HepG2 (cell line): Measurements from ENCODE around the gene FAM25C. TPM values are rescaled to one million over a fixed set of nuclear protein-coding genes. Genes with fewer than 3 reads are reported as not detected.
"Not testable (repeated sequence)": the region's sequence is repeated elsewhere in the genome, so short reads cannot be mapped to it uniquely, and the experiment has no call there.

Experiments
- ATAC-seq: fragments of 200-7000 bp; cut with Tn5 transposase; 3 replicates; pipeline ENCODE4 v1.9.1; 2020; ENCODE audit warnings: mild to moderate bottlenecking, moderate library complexity
- BruUV-seq: library from RNA; stranded (reverse); fragments of 400-500 nt; replicated peaks from 2 replicates; lab custom pipeline; 2021; lab: Mats Ljungman, UMichigan
- CTCF ChIA-PET: fragments of 300-600 bp; formaldehyde crosslinking; extraction: SDS; loops from one replicate; lab custom pipeline; 2021; ENCODE audit warnings: low total read pairs, inconsistent platforms, low intra/inter-chr PET ratio; lab: Yijun Ruan, JAX
- POLR2A ChIA-PET: fragments of 350-600 bp; sonication (Branson Sonifier 250); formaldehyde crosslinking; loops from one replicate; lab custom pipeline; 2020; ENCODE audit warnings: antibody characterized with exemption, inconsistent platforms; lab: Yijun Ruan, JAX
- DNase-seq: peaks from one replicate; pipeline ENCODE4 v3.0.0-alpha.2; 2015; ENCODE audit warnings: low spot score
- FAIRE-seq: peaks from 3 replicates; lab custom pipeline; 2011; peaks lifted over from hg19 to GRCh38; lab: Jason Lieb, UNC
- H2AFZ ChIP-seq: one replicate; pipeline ENCODE4 v1.6.1; 2011; ENCODE audit warnings: low read length, inconsistent platforms
- H3K27ac ChIP-seq: fragments of 300-600 bp; 3 replicates; pipeline ENCODE4 v1.8.0; 2011; ENCODE audit warnings: mixed run types, mild to moderate bottlenecking, mixed read lengths, low read length, inconsistent platforms; ENCODE audit not compliant: insufficient read depth; ENCODE audit errors: extremely low read length
- H3K27me3 ChIP-seq, 2 experiments: fragments of 200-600 bp in 1 of 2; 2 replicates in 1 of 2; 3 replicates in 1 of 2; pipeline versions ENCODE4 v1.6.0 to v1.8.0; 2011; ENCODE audit warnings: low read length in 2 of 2, mild to moderate bottlenecking in 2 of 2, moderate library complexity in 2 of 2, inconsistent platforms in 1 of 2; ENCODE audit not compliant: insufficient read depth in 2 of 2, control insufficient read depth in 1 of 2
- H3K36me3 ChIP-seq, 2 experiments: fragments of 200-600 bp in 1 of 2; replicated peaks in 1 of 2; 2 replicates in 1 of 2; 3 replicates in 1 of 2; pipeline versions ENCODE4 v1.5.1 to v1.8.0; 2011; ENCODE audit warnings: low read length in 2 of 2, inconsistent platforms in 1 of 2; ENCODE audit not compliant: insufficient read depth in 2 of 2, control insufficient read depth in 1 of 2
- H3K4me1 ChIP-seq: 2 replicates; pipeline ENCODE4 v1.5.1; 2012; ENCODE audit warnings: low read length, inconsistent platforms; ENCODE audit not compliant: insufficient read depth
- H3K4me2 ChIP-seq: 2 replicates; pipeline ENCODE4 v1.6.0; 2011; ENCODE audit warnings: low read depth, low read length, inconsistent platforms
- H3K4me3 ChIP-seq, 3 experiments: fragments of 200-600 bp in 1 of 3; sonication (generic), shearing (Covaris generic) in 1 of 3; replicated peaks in 1 of 3; 2 replicates each; pipeline ENCODE4 v1.5.1; 2011 to 2016; ENCODE audit warnings: low read length in 3 of 3, inconsistent platforms in 2 of 3, low read depth in 2 of 3, mild to moderate bottlenecking in 2 of 3, control low read depth in 1 of 3, mixed read lengths in 1 of 3; ENCODE audit not compliant: insufficient read depth in 1 of 3
- H3K79me2 ChIP-seq: one replicate; pipeline ENCODE4 v1.6.1; 2011; ENCODE audit warnings: low read length, inconsistent platforms; ENCODE audit not compliant: insufficient read depth
- H3K9ac ChIP-seq: 2 replicates; pipeline ENCODE4 v1.6.0; 2011; ENCODE audit warnings: mild to moderate bottlenecking, low read depth, low read length, inconsistent platforms; ENCODE audit not compliant: insufficient read depth
- H3K9me3 ChIP-seq: 2 replicates; pipeline ENCODE4 v1.5.1; 2012; ENCODE audit warnings: mild to moderate bottlenecking, low read length
- H4K20me1 ChIP-seq: 2 replicates; pipeline ENCODE4 v1.6.0; 2011; ENCODE audit warnings: inconsistent platforms, mild to moderate bottlenecking, low read length, moderate library complexity; ENCODE audit not compliant: insufficient read depth
- WGBS: methylation state at CpG from one replicate; pipeline ENCODE4 v1.1.6; 2017; ENCODE audit warnings: low lambda C conversion rate; 5-methylcytosine and 5-hydroxymethylcytosine counted together
- in situ Hi-C: cut with HindIII; loops from 2 replicates; pipeline ENCODE4 v1.10.0; 2017; ENCODE audit warnings: low pct_unique_long_range_greater_than_20kb; ENCODE audit not compliant: extremely low pct_ligation_motif_present
- intact Hi-C: fragments of 100-400 bp; cut with micrococcal nuclease; formaldehyde crosslinking; loops from one replicate; pipeline ENCODE4 v1.10.0; 2022; ENCODE audit not compliant: unreplicated experiment
- polyA plus RNA-seq, 8 experiments: library from polyadenylated mRNA; depleted of rRNA in 3 of 8; stranded (reverse) in 7 of 8; unstranded in 1 of 8; fragments of >200 nt; fragmentation: Illumina TruSeq in 4 of 8; extraction: Trizol in 4 of 8; gene quantifications; 2 replicates each; pipeline versions ENCODE4 v1.2.1 to v1.2.3, GENCODE V29; 2011 to 2016; ENCODE audit warnings: low read depth in 4 of 8, missing spikeins in 1 of 8, mixed read lengths in 1 of 8; ENCODE audit not compliant: insufficient read depth in 1 of 8
- total RNA-seq, 5 experiments: library from RNA; depleted of rRNA; stranded (reverse); fragments of >200 nt; fragmentation: Illumina TruSeq; extraction: Trizol; gene quantifications; 2 replicates each; pipeline ENCODE4 v1.2.3, GENCODE V29; 2016; ENCODE audit warnings: low read depth in 1 of 5

Gene FAM25C
- total and polyA plus RNA-seq, 2 of the 13 experiments (the other 11 are each of a cell fraction or from before 2014, with no cell fraction given) = not detected

DNA sequence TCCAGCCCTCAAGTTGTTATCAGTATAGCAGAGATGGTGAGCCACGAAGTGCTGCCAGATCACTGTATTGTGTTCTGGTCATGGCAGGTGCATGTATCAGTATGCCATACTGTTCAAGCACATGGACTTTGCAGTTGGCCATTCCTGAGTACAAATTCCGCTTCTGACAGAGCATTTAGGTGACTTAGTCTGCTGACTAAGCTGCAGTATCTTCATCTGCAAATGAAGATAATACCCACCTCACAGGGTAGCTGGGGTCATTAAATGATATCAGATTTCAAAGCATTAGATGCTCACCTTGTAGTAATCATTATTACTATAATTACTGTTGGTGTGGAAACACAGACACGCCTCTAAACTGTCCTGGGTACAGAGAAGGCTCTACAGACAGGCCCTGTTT is 24.2 kb downstream of the FAM25C start:
- in situ Hi-C loops, H3K27ac ChIP-seq, H2AFZ ChIP-seq, ATAC-seq, CTCF ChIA-PET, intact Hi-C loops, H3K9me3 ChIP-seq, H3K4me3 ChIP-seq, H3K9ac ChIP-seq, H3K4me1 ChIP-seq, H4K20me1 ChIP-seq, H3K27me3 ChIP-seq, H3K4me2 ChIP-seq, H3K36me3 ChIP-seq, BruUV-seq, FAIRE-seq, H3K79me2 ChIP-seq, POLR2A ChIA-PET, DNase-seq: not testable (repeated sequence)
- 0% methylated on average over 1 of the region's 3 CpGs for WGBS

DNA sequence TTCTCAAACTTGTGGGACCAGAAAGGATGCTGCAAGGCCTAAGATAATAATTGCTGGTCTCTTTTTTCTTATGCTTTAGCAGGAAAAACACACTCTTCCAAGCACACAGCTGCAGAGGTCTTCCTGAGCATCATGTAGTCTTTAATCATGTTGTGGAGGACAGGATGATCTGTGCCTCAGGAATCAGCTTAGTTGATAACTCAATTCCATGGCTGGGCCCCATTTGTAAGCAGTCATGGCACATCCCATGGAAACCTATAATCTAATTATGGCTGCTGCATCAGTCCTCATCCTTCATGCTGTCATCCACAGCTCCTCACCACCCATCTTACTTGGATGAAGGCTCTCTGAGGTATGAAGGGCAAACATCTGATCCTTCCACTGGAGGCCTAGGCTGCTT is 26.5 kb downstream of the FAM25C start:
- H3K4me1 ChIP-seq, H3K9me3 ChIP-seq, H3K4me3 ChIP-seq, CTCF ChIA-PET, in situ Hi-C loops, H3K27ac ChIP-seq, POLR2A ChIA-PET, H4K20me1 ChIP-seq, ATAC-seq, intact Hi-C loops, H3K36me3 ChIP-seq, H3K27me3 ChIP-seq, H2AFZ ChIP-seq, H3K79me2 ChIP-seq, H3K9ac ChIP-seq, DNase-seq, BruUV-seq, H3K4me2 ChIP-seq, FAIRE-seq: not testable (repeated sequence)

GRCh38 chr10:47972077-47972476 is 27.5 kb downstream of the FAM25C start:
- not testable (repeated sequence) for BruUV-seq

GRCh38 chr10:47971598-47971997 is 28.0 kb downstream of the FAM25C start:
- CTCF ChIA-PET, POLR2A ChIA-PET, H3K4me2 ChIP-seq, H3K27me3 ChIP-seq, DNase-seq, in situ Hi-C loops, H3K79me2 ChIP-seq, H2AFZ ChIP-seq, H3K4me3 ChIP-seq, FAIRE-seq, intact Hi-C loops, H3K9me3 ChIP-seq, H3K36me3 ChIP-seq, H3K27ac ChIP-seq, H3K9ac ChIP-seq, BruUV-seq, H3K4me1 ChIP-seq, H4K20me1 ChIP-seq, ATAC-seq: not testable (repeated sequence)
- WGBS = no CpG with 5 or more reads among the region's 5 CpGs

More at GRCh38 chr10:47972077-47972476, 27.5 kb downstream of the FAM25C start:
- H2AFZ ChIP-seq, ATAC-seq, CTCF ChIA-PET, FAIRE-seq, H3K27ac ChIP-seq, H3K9me3 ChIP-seq, intact Hi-C loops, H3K79me2 ChIP-seq, H3K4me2 ChIP-seq, H3K27me3 ChIP-seq, H4K20me1 ChIP-seq, in situ Hi-C loops, POLR2A ChIA-PET, H3K36me3 ChIP-seq, H3K9ac ChIP-seq, H3K4me3 ChIP-seq, H3K4me1 ChIP-seq, DNase-seq: not testable (repeated sequence)
- WGBS = no CpG with 5 or more reads among the region's 2 CpGs
